ENCODE results near the gene CADM2. TPM values are rescaled to one million over a fixed set of nuclear protein-coding genes. Genes with fewer than 3 reads are reported as not detected.
"Not testable (repeated sequence)": the region's sequence is repeated elsewhere in the genome, so short reads cannot be mapped to it uniquely, and the experiment has no call there.

CADM2 gene
- total RNA-seq, 1 donor, result 0.31 TPM

- H3K27me3 ChIP-seq (ENCODE audit: insufficient read depth, low read length), result no peaks in the 10 kb centered on the region
- H3K4me3 ChIP-seq (ENCODE audit: low read length), result no peak overlapping the region
- H3K4me1 ChIP-seq (ENCODE audit: insufficient read depth, low read length), result no peaks in the 10 kb centered on the region
- H3K9me3 ChIP-seq (ENCODE audit: low read depth, low read length), result no peaks in the 10 kb centered on the region
These were observed 974.5 kb downstream of the CADM2 start for GRCh38 chr3:85933326-85933725.

- Histone ChIP-seq H3K27me3 (ENCODE audit: insufficient read depth, low read length) (no peaks in the 10 kb centered on the region), H3K9me3 (ENCODE audit: low read depth, low read length) (no peaks in the 10 kb centered on the region), H3K4me3 (ENCODE audit: low read length) (no peak overlapping the region), H3K4me1 (ENCODE audit: insufficient read depth, low read length) (no peaks in the 10 kb centered on the region)
These were observed 976.4 kb downstream of the CADM2 start for GRCh38 chr3:85935171-85935570.

DNA sequence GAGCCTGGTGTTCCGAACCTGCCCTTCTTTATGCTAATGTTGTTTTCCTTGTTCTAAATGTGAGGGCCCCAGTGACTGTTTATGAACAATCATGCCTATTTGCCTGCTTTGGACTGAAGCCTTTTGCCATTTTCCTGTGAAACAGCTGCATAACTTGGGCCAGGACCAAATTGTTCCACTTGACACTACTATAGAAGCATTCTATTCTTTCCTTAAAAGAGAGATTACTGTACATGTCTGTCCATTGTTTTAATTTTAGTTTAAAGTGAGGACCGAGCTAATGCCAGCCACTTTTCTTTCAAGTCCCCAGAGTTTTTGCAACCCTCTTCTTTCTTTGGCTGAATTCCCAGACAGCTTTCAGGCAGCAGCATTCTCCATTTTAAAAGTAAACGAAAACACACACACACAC is 980.3 kb downstream of the CADM2 start:
- Histone ChIP-seq H3K9me3 (ENCODE audit: low read depth, low read length) (no peaks in the 10 kb centered on the region), H3K27me3 (ENCODE audit: insufficient read depth, low read length) (no peaks in the 10 kb centered on the region), H3K4me1 (ENCODE audit: insufficient read depth, low read length) (no peaks in the 10 kb centered on the region), H3K4me3 (ENCODE audit: low read length) (no peak overlapping the region)

GRCh38 chr3:85950435-85950834 is 991.6 kb downstream of the CADM2 start:
- no peaks in the 10 kb centered on the region for H3K27me3 ChIP-seq (ENCODE audit: insufficient read depth, low read length)
- H3K4me1 ChIP-seq (ENCODE audit: insufficient read depth, low read length), result no peaks in the 10 kb centered on the region
- H3K9me3 ChIP-seq (ENCODE audit: low read depth, low read length), result no peaks in the 10 kb centered on the region
- no peak overlapping the region for H3K4me3 ChIP-seq (ENCODE audit: low read length)

GRCh38 chr3:85960793-85961192 is 1002.0 kb downstream of the CADM2 start:
- Histone ChIP-seq H3K27me3 (ENCODE audit: insufficient read depth, low read length) (no peaks in the 10 kb centered on the region), H3K4me3 (ENCODE audit: low read length) (no peak overlapping the region), H3K9me3 (ENCODE audit: low read depth, low read length) (no peaks in the 10 kb centered on the region), H3K4me1 (ENCODE audit: insufficient read depth, low read length) (no peaks in the 10 kb centered on the region)

- no peaks in the 10 kb centered on the region for H3K27me3 ChIP-seq (ENCODE audit: insufficient read depth, low read length)
- H3K4me1 ChIP-seq (ENCODE audit: insufficient read depth, low read length), result no peaks in the 10 kb centered on the region
- no peak overlapping the region for H3K4me3 ChIP-seq (ENCODE audit: low read length)
- no peaks in the 10 kb centered on the region for H3K9me3 ChIP-seq (ENCODE audit: low read depth, low read length)
These were observed 1019.0 kb downstream of the CADM2 start for GRCh38 chr3:85977615-85978338.

- Histone ChIP-seq H3K27me3 (ENCODE audit: insufficient read depth, low read length) (no peaks in the 10 kb centered on the region), H3K4me3 (ENCODE audit: low read length) (no peak overlapping the region)
These were observed 1020.2 kb downstream of the CADM2 start for GRCh38 chr3:85979034-85979433.

DNA sequence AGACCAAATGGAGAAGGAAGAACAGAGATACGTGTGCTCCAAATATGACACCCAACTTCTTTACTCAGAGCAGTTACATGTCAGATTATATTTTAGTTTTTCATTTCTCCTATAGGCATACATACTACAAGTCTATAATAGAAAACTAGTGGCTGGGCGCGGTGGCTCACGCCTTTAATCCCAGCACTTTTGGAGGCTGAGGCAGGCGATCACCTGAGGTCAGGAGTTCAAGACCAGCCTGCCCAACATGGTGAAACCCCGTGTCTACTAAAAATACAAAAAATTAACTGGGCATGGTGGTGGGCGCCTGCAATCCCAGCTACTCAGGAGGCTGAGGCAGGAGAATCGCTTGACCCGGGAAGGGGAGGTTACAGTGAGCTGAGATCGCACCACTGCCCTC is 1030.8 kb downstream of the CADM2 start:
- H3K4me3 ChIP-seq (ENCODE audit: low read length); H3K9me3 ChIP-seq (ENCODE audit: low read depth, low read length); H3K4me1 ChIP-seq (ENCODE audit: insufficient read depth, low read length); H3K27me3 ChIP-seq (ENCODE audit: insufficient read depth, low read length): not testable (repeated sequence)

More at GRCh38 chr3:85979034-85979433, 1020.2 kb downstream of the CADM2 start:
- H3K9me3 ChIP-seq (ENCODE audit: low read depth, low read length), result no peaks in the 10 kb centered on the region
- H3K4me1 ChIP-seq (ENCODE audit: insufficient read depth, low read length), result no peaks in the 10 kb centered on the region

DNA sequence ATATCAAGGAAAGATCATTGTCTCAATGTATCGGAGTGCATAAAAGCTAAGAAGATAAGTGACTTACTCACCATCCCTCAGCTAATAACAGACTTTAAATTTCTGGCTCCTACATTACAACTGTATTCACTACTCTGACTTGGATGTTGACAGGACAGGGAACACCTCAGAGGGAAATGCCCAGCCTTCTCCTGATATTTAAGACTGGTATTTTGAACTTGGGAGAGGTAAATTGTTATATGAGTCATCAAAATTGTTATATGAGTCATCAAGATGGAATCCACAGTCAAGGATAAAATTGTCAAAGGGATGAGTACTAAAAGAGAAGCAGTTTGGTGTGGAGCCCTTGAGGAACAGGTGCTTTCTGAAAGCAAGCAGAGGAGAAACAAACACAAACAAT is 1070.8 kb downstream of the CADM2 start:
- no peaks in the 10 kb centered on the region for H3K4me1 ChIP-seq (ENCODE audit: insufficient read depth, low read length)
- no peak overlapping the region for H3K4me3 ChIP-seq (ENCODE audit: low read length)
- no peaks in the 10 kb centered on the region for H3K9me3 ChIP-seq (ENCODE audit: low read depth, low read length)
- no peaks in the 10 kb centered on the region for H3K27me3 ChIP-seq (ENCODE audit: insufficient read depth, low read length)

DNA sequence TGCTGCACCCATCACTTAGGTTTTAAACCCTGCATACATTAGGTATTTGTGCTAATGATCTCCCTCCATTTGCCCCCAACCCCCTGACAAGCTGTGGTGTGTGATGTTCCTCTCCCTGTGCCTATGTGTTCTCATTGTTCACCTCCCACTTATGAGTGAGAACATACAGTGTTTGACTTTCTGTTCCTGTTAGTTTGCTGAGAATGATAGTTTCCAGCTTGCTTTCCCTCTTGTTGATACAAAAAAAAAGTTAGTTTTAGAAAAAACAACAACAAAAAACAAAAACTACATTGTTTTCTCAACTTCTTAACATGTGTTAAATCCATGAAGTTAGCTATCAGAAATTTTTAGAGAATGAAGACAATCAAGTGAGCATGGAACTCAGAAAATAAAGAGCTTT is 1079.1 kb downstream of the CADM2 start:
- H3K9me3 ChIP-seq (ENCODE audit: low read depth, low read length), result no peaks in the 10 kb centered on the region
- H3K4me1 ChIP-seq (ENCODE audit: insufficient read depth, low read length), result no peaks in the 10 kb centered on the region
- no peaks in the 10 kb centered on the region for H3K27me3 ChIP-seq (ENCODE audit: insufficient read depth, low read length)
- no peak overlapping the region for H3K4me3 ChIP-seq (ENCODE audit: low read length)

DNA sequence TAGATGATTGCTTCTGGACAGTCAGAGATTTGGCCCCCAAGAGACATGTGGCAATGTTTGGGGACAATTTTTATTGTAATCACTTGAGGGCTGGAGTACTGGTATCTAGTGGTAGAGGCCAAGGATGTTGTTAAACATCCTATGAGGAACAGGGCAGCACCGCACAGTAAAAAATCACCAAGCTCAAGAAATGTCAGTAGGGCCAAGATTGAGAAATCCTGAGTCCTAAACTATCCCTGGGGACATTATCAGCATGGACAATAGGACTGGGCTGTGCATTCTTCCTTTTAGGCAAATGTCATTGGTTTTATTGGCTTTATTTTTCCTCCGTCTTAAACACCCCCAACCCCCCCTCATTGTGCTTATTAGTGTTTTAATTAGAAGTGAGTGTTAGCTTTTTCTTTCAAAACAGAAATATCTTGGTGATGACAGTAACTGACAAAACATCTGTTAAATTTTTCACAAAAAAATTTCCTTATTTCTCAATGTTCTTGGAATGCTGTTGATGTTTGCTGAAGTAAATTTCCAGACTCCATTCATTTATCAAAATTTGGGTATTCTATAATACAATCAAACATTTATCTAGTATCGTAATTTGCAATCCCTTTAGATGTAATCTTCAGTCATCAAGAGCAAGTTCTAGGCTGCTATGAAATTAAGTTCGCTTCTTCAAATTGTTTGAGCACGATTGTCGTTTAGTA is 1087.8 kb downstream of the CADM2 start:
- Histone ChIP-seq H3K4me3 (ENCODE audit: low read length) (no peak overlapping the region), H3K9me3 (ENCODE audit: low read depth, low read length) (no peaks in the 10 kb centered on the region), H3K4me1 (ENCODE audit: insufficient read depth, low read length) (no peaks in the 10 kb centered on the region), H3K27me3 (ENCODE audit: insufficient read depth, low read length) (no peaks in the 10 kb centered on the region)

- no peaks in the 10 kb centered on the region for H3K27me3 ChIP-seq (ENCODE audit: insufficient read depth, low read length)
- H3K9me3 ChIP-seq (ENCODE audit: low read depth, low read length), result no peaks in the 10 kb centered on the region
- no peak overlapping the region for H3K4me3 ChIP-seq (ENCODE audit: low read length)
- H3K4me1 ChIP-seq (ENCODE audit: insufficient read depth, low read length), result no peaks in the 10 kb centered on the region
These were observed 1088.4 kb downstream of the CADM2 start for GRCh38 chr3:86047161-86047560.

DNA sequence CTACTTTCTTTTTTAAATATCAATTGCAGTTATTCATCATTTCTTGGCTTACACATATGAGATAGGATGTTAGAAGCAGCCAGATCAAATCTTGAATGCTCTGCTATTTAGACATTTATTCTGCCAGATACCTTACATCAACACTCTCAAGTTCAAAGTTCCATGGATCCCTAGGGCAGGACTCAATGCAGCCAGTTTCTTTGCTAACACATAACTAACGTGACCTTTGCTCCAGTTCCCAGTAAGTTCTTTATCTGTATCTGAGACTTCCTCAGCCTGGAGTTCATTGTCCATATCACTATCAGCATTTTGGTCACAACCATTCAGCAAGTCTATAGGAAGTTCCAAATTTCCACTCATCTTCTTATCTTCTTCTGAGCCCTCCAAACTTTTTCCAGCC is 1092.3 kb downstream of the CADM2 start:
- no peaks in the 10 kb centered on the region for H3K27me3 ChIP-seq (ENCODE audit: insufficient read depth, low read length)
- no peaks in the 10 kb centered on the region for H3K4me1 ChIP-seq (ENCODE audit: insufficient read depth, low read length)
- H3K4me3 ChIP-seq (ENCODE audit: low read length), result no peak overlapping the region
- H3K9me3 ChIP-seq (ENCODE audit: low read depth, low read length), result no peaks in the 10 kb centered on the region

DNA sequence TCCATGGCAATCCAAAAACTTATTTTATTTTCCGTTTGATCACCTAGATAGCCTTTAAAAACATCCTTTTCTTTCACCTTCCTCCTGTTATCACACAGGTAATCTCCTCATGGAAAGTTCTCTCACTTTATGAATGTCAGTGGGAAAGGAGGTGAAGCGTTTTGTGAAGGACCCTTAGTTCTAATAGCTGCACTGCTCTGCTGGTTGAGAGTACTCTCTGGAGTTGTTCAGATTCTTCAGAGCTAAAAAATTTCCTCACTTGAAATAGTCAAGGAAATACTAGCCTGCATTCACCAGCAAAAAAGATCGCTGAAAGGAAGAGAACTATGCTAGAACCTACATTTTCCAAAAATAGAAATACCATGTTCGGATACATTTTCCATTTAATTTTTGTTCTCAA is 1097.2 kb downstream of the CADM2 start:
- H3K4me3 ChIP-seq (ENCODE audit: low read length), result no peak overlapping the region
- H3K4me1 ChIP-seq (ENCODE audit: insufficient read depth, low read length), result no peaks in the 10 kb centered on the region
- H3K9me3 ChIP-seq (ENCODE audit: low read depth, low read length), result no peaks in the 10 kb centered on the region
- no peaks in the 10 kb centered on the region for H3K27me3 ChIP-seq (ENCODE audit: insufficient read depth, low read length)

DNA sequence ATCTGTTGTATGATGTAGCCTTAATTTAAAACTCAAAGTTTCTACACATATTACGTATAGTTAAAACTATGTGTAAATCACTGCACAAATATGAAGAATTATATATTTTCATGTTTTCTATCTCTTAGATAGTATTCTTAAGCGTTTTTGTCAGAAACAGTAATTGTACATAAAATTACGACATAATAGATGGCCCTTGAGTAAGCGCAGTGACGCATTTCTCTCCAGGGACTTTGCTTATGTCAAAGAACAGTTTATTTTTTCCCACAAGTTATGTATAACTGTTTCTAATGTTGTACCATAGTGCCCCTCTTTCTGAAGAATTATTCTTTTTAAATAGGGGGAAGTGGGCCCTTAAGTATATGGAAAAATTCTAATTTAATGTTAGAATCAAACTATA is 1098.2 kb downstream of the CADM2 start:
- no peaks in the 10 kb centered on the region for H3K4me1 ChIP-seq (ENCODE audit: insufficient read depth, low read length)
- no peak overlapping the region for H3K4me3 ChIP-seq (ENCODE audit: low read length)
- no peaks in the 10 kb centered on the region for H3K9me3 ChIP-seq (ENCODE audit: low read depth, low read length)
- H3K27me3 ChIP-seq (ENCODE audit: insufficient read depth, low read length), result no peaks in the 10 kb centered on the region

GRCh38 chr3:86073799-86074198 is 1115.0 kb downstream of the CADM2 start:
- H3K4me3 ChIP-seq (ENCODE audit: low read length), result no peak overlapping the region
- no peaks in the 10 kb centered on the region for H3K27me3 ChIP-seq (ENCODE audit: insufficient read depth, low read length)
- H3K4me1 ChIP-seq (ENCODE audit: insufficient read depth, low read length), result no peaks in the 10 kb centered on the region
- H3K9me3 ChIP-seq (ENCODE audit: low read depth, low read length), result no peaks in the 10 kb centered on the region
